NT2/D1 (cell line): ENCODE data around the gene CLEC7A.
A peak's percentile ranks its signal among the peaks of the same experiment; 100 is the strongest.

Source experiments
- DNase-seq: peaks from one replicate; pipeline ENCODE4 v3.0.0-alpha.2; 2011; ENCODE audit warnings: low read depth, low spot score
- H3K27me3 ChIP-seq: 2 replicates; pipeline ENCODE4 v1.6.0; 2011; ENCODE audit warnings: mild to moderate bottlenecking; ENCODE audit not compliant: insufficient read length, insufficient read depth
- H3K36me3 ChIP-seq: 2 replicates; pipeline ENCODE4 v1.6.1; 2011; ENCODE audit warnings: mild to moderate bottlenecking, low read length, mixed read lengths; ENCODE audit not compliant: insufficient read depth, insufficient read length
- H3K4me1 ChIP-seq: 2 replicates; pipeline ENCODE4 v1.5.1; 2011; ENCODE audit not compliant: insufficient read depth, insufficient read length
- H3K4me3 ChIP-seq: 2 replicates; pipeline ENCODE4 v1.5.1; 2011; ENCODE audit warnings: low read depth; ENCODE audit not compliant: insufficient read length
- H3K9ac ChIP-seq: 2 replicates; pipeline ENCODE4 v1.6.0; 2011; ENCODE audit warnings: low read depth; ENCODE audit not compliant: insufficient read length
- H3K9me3 ChIP-seq: 2 replicates; pipeline ENCODE4 v1.5.1; 2011; ENCODE audit warnings: mild to moderate bottlenecking, low read length; ENCODE audit not compliant: insufficient read depth
- SUZ12 ChIP-seq: IDR thresholded peaks from 2 replicates; pipeline ENCODE4 v1.6.1; 2011; ENCODE audit not compliant: insufficient read length, insufficient read depth; ENCODE audit errors: extremely low read depth
- YY1 ChIP-seq: IDR thresholded peaks from 2 replicates; pipeline ENCODE4 v1.6.1; 2011; ENCODE audit not compliant: insufficient read length, insufficient read depth
- ZNF274 ChIP-seq: IDR thresholded peaks from 2 replicates; pipeline ENCODE4 v1.6.1; 2011; ENCODE audit warnings: mild to moderate bottlenecking, low read depth, low read length

The CLEC7A gene

GRCh38 chr12:10155966-10156365, 26.0 kb upstream of the CLEC7A start:
- TF ChIP-seq SUZ12 = no peak
- TF ChIP-seq ZNF274 = no peak
- TF ChIP-seq YY1 = no peak
- no peak for DNase-seq
- no peaks in the 10 kb centered on the region for H3K9me3 ChIP-seq
- H3K27me3 ChIP-seq = no peaks in the 10 kb centered on the region
- H3K4me1 ChIP-seq = no peaks in the 10 kb centered on the region
- no peak overlapping the region for H3K4me3 ChIP-seq
- no peak overlapping the region for H3K9ac ChIP-seq
- H3K36me3 ChIP-seq = no peaks in the 10 kb centered on the region

GRCh38 chr12:10154145-10154496, 24.1 kb upstream of the CLEC7A start:
- Histone ChIP-seq H3K4me3 (peak overlapping the region; percentile 75), H3K9ac (peak overlapping the region; percentile 94), H3K4me1 (no peaks in the 10 kb centered on the region), H3K9me3 (no peaks in the 10 kb centered on the region), H3K36me3 (no peaks in the 10 kb centered on the region), H3K27me3 (no peaks in the 10 kb centered on the region)
- TF ChIP-seq YY1 (no peak), SUZ12 (no peak), ZNF274 (no peak)
- DNase-seq = no peak

- Histone ChIP-seq H3K27me3 (no peaks in the 10 kb centered on the region), H3K9ac (peak overlapping the region; percentile 94), H3K9me3 (no peaks in the 10 kb centered on the region), H3K4me1 (no peaks in the 10 kb centered on the region), H3K4me3 (peak overlapping the region; percentile 75), H3K36me3 (no peaks in the 10 kb centered on the region)
- peak; percentile 87 for DNase-seq
- TF ChIP-seq YY1 = no peak
These were observed 23.5 kb upstream of the CLEC7A start for GRCh38 chr12:10153271-10154144.

GRCh38 chr12:10151621-10152020, 21.6 kb upstream of the CLEC7A start:
- H3K36me3 ChIP-seq = no peaks in the 10 kb centered on the region
- no peak overlapping the region for H3K4me3 ChIP-seq
- no peaks in the 10 kb centered on the region for H3K27me3 ChIP-seq
- no peak overlapping the region for H3K9ac ChIP-seq
- no peaks in the 10 kb centered on the region for H3K9me3 ChIP-seq
- TF ChIP-seq ZNF274 = no peak
- no peak for TF ChIP-seq YY1
- no peak for TF ChIP-seq SUZ12
- H3K4me1 ChIP-seq = no peaks in the 10 kb centered on the region
- DNase-seq = no peak

GRCh38 chr12:10147714-10148403, 17.9 kb upstream of the CLEC7A start:
- TF ChIP-seq ZNF274 (no peak), SUZ12 (no peak), YY1 (no peak)

GRCh38 chr12:10142976-10143589, 13.1 kb upstream of the CLEC7A start:
- DNase-seq = no peak
- Histone ChIP-seq H3K27me3 (no peaks in the 10 kb centered on the region), H3K9me3 (no peaks in the 10 kb centered on the region), H3K4me1 (no peaks in the 10 kb centered on the region), H3K36me3 (no peaks in the 10 kb centered on the region), H3K4me3 (no peak overlapping the region), H3K9ac (no peak overlapping the region)
- no peak for TF ChIP-seq SUZ12
- TF ChIP-seq ZNF274 = no peak
- no peak for TF ChIP-seq YY1

More at GRCh38 chr12:10147714-10148403, 17.9 kb upstream of the CLEC7A start:
- H3K27me3 ChIP-seq = no peaks in the 10 kb centered on the region
- no peaks in the 10 kb centered on the region for H3K4me1 ChIP-seq
- no peaks in the 10 kb centered on the region for H3K36me3 ChIP-seq
- H3K4me3 ChIP-seq = no peak overlapping the region
- H3K9ac ChIP-seq = no peak overlapping the region
- no peaks in the 10 kb centered on the region for H3K9me3 ChIP-seq
- no peak for DNase-seq

GRCh38 chr12:10140001-10140400, 10.0 kb upstream of the CLEC7A start:
- H3K4me3 ChIP-seq = no peak overlapping the region
- no peak for TF ChIP-seq YY1
- TF ChIP-seq ZNF274 = no peak
- no peak for TF ChIP-seq SUZ12
- H3K27me3 ChIP-seq = no peaks in the 10 kb centered on the region
- H3K4me1 ChIP-seq = no peaks in the 10 kb centered on the region
- DNase-seq = peak; percentile 89
- H3K9me3 ChIP-seq = no peaks in the 10 kb centered on the region
- no peak overlapping the region for H3K9ac ChIP-seq
- no peaks in the 10 kb centered on the region for H3K36me3 ChIP-seq
